Superior temporal gyrus (tissue), 1 donor: ENCODE measurements around the gene MAP3K2.
"Not testable (repeated sequence)": the region's sequence is repeated elsewhere in the genome, so short reads cannot be mapped to it uniquely, and the experiment has no call there.

ENCODE experiments used
- DNase-seq: peaks from one replicate; pipeline ENCODE4 v3.0.0-alpha.2; 2016; ENCODE audit errors: extremely low spot score

Gene MAP3K2

DNA sequence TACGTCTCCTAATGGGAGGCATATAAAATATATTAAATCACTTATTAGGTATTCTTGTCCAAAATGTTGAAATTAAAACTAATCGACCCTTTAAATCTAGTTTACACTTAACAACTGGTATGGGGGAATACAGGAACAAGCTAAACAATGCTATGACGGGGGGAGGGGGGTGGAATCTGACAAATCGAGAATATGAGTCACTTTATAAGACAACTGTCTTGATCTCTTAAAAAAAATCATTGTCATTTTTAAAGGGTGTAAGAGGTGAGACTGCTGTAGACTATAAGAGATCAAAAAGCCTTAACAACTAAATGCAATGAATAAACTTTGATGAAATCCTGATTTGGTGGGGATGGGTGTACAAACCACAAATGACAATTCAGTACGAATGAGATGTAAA lies 6.0 kb downstream of the MAP3K2 start:
- no peak for DNase-seq

DNA sequence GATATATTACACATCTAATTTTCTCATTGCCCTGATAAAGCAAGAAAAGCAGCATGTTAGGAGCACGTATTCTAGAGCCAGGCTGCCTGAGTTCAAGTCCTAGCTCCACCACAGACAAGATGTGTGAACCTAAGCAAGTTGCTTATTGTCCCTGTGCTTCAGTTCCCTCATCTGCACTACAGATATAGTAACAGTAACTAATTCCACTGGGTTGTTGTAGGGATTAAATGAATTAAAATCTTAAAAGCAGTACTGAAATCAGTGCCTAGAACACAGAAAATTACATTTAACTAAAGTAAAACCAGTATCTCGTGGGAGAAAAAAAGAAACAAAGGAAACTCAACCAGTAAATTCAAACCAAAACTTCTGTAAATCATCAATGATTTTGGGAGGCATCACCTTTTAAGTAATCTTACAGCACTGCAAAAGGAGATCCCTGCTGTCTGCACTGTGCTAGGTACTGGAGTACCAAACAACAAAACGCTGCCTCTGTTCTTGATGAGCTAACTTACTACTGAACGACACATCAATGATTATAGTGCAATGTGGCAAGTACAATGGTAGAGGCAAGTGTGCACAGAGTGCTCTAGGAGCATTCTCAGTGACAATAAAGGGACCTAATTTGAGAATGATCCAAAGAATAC lies 7.9 kb downstream of the MAP3K2 start:
- no peak for DNase-seq

DNA sequence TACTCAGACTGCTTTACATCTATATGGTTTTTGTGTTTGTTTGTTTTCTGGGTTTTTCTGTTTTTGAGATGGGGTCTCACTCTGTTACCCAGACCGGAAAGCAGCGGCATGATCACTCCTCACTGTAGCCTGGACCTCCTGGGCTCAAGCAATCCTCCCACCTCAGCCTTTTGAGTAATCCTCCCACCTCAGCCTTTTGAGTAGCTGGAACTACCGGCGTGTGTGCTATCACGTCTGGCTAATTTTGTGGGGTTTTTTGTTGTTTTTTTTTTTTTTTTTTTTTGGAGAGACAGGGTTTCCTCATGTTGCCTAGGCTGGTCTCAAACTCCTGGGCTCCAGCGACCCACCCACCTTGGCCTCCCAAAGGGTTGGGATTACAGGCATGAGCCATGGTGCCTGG lies 9.1 kb downstream of the MAP3K2 start:
- no peak for DNase-seq

DNA sequence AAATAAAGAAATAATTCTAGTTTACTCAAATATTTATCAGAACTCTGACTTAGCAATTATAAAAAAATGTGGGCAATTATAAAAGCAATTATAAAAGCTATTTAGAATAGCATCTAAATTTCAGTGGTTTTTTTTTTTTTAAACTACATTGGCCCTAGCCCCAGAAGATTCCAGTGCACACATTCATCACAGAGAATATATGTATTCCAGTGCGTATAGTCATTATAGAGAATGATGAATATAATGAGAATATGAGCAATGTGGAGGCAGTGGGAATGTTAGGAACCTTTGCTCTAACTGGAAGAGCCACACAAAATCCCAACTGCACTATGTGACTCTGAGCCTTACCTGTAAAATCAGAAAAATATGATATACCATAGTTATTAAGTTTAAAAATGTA lies 10.5 kb downstream of the MAP3K2 start:
- no peak for DNase-seq

DNA sequence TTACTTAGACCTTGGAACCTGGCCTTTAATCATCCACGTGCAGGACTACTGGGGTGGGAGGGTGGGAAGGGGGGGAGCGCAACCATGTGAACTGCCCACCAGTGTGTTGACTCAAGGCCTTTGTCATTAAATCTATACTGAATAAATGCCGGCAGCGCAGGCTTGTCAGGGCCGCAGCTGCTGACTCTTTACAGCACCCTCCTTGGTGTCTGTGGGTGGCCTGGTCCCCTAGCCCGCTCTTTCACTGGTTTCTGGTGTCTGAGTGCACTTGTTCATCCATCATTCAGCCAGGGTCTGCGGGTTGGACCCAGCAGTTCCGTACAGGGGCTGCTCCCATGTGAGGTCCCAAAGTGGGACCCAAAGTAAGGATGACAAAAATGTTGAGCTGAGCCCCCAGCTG lies 11.5 kb downstream of the MAP3K2 start:
- DNase-seq: no peak

DNA sequence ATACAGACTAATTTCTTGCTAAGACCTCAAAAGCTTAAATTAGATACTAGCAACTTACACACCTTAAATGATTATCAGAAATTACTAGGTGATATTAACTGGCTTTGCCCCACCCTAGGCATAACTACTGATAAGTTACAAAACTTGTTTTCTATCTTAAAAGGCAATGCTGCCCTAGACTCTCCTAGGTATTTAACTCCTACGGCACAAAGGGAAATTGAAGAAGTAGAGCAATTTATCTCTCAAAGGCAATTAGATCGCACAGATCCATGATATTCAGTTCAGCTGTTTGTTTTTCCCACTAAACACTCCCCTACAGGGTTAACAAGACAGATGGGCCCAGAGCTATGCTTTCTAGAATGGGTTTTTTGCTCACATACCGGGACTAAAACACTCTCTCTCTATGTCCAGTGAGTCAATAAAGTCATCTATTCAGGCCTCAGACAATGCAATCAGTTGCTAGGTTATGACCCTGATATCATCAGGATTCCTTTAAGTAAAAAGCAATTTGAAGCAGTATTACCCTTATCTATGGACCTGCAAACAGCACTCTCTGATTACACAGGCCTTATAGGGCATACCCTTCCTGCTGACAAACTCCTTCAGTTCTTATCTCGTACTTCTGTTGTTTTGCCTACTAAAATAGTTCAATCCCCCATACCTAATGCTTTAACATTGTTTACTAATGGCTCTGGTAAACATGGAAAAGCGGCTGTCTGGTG lies 14.3 kb downstream of the MAP3K2 start:
- no peak for DNase-seq

DNA sequence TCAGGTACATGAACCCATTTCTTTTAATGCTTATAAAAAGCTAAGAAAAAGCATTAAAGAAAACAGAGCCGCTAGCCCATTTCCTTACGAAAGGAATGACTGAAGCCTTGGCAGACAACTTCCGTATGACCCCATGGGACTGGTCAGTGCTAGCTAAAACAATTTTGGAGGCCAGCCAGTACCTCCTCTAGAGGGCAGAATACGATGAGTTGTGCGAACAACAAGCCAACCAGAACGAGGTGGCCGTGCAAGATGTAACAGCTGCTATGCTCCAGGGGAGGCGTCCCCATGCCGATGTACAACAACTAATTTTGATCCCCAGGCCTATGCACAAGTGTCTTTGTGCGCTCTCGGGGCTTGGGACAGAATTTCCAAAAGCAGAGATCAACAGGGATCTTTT lies 16.7 kb downstream of the MAP3K2 start:
- no peak for DNase-seq

DNA sequence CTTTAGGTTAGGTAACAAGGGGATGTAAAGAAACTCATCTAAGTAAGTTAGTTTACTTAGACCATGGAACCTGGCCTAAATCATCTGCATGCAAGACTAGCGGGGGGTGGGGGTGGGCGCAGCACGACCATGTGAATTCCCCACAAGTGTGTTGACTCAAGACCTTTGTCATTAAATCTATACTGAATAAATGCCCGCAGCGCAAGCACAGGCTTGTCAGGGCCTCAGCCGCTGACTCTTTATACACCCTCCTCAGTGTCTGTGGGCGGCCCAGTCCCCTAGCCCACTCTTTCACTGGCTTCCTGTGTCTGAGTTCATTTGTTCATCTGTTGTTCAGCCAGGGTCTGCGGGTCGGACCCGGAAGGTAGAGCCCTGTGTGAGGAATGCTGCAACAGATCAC lies 17.8 kb downstream of the MAP3K2 start:
- DNase-seq: no peak

DNA sequence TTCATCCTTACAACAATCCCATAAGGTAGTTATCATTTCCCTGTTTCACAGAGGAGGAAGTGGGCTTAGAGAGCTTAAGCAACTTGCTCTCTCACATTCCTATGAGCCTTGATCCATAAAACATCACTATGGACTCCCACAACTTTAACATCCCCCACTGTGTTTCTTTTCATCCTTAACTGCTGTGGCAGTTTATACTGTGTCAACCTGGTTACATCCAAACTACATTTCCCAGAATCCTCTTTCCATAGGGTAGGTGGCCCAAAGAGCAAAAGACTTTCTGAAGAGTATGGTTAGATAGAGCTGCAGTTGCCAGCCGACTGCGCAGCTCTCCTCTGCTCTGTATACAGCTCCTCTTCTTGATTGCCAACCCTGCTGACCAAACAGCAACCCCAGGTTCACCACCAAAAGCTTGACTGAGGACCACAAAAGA lies 22.5 kb downstream of the MAP3K2 start:
- DNase-seq: no peak

DNA sequence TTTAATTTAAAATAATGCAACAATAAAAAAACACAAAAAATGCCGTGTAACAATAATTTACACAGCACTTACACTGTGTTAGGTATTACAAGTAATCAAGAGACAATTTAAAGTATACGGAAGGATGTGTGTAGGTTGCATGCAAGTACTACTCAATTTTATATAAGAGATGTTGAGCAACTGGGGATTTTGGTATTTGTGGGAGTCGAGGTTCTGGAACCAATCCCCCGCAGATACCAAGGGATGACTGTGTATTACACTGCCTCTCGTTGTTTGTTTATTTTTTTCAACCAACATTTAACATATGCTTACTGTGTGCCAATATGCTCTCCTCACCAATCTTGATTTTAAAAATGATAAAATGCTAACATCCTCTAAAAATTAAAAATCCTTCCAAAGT lies 24.8 kb downstream of the MAP3K2 start:
- DNase-seq: no peak

DNA sequence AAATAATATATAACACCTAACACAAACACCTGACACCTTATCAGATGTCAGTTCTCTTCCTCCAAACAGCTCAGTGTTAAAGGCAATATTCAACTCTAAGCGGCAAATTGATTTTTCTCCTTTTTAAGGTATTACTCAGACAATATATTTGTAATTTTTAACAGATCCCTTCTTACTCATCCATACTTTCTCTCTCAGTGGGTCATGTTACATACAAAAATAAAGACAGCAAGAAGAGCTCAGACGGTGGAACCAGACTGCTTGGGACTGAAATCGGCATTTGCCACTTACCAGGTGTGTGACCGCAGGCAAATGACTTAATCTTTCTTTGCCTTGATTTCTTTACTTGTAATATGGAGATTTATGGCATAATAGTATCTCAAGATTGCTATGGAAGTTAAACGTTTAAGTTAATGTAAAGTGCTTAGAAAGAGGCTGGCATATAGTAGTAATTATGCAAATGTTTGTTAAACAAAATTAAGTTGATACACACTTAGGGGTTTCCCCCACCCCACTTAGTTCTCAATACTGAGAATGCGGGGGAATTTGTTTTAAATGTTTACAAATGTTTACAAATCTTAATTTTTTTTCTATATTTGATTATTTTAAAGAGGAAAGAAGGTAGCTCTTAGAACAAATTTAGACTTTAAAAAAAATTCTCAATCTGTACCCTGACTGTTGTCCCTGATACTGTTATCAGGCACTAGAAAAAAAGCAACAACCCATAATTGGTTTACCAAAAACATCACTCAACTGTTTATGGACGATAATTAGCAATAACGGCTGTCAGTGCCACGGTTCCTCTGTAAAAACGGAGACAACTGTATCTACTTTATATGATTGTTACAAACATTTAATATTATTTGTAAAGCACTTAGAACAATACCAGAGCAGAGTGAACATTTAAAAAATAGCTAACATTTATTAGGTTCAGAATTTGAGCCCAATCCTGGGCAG lies 25.6 kb downstream of the MAP3K2 start:
- no peak for DNase-seq

DNA sequence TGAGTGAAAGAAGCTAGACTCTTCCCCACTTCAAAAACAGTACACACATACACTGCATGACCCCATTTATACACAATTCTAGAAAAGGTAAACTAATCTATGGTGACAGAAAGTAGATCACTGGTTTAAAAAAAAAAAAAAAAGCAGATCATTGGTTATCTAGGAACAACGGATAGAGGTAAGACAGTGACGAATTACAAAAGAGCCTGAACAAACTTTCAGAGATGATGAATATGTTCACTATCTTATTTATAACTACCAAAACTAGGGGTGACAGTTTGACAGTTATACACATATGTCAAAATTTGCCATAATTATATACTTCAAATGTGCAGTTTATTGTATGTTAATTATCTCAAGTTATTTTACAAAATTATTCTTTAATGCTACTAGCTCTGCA lies 27.5 kb downstream of the MAP3K2 start:
- no peak for DNase-seq

DNA sequence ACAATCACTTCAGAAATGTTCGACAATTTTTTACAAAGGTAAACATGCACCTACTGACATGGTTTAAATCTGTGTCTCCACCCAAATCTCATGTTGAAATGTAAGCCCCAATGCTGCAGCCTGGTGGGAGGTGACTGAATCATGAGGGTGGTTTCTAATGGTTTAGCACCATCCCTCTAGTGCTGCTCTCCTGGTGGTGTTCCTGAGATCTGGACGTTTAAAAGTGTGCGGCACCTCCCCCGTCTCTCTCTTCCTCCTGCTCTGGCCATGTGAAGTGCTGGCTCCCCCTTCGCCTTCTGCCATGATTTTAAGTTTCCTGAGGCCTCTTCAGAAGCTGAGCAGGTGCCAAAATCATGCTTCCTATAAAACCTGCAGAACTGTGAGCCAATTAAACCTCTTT lies 28.3 kb downstream of the MAP3K2 start:
- no peak for DNase-seq

DNA sequence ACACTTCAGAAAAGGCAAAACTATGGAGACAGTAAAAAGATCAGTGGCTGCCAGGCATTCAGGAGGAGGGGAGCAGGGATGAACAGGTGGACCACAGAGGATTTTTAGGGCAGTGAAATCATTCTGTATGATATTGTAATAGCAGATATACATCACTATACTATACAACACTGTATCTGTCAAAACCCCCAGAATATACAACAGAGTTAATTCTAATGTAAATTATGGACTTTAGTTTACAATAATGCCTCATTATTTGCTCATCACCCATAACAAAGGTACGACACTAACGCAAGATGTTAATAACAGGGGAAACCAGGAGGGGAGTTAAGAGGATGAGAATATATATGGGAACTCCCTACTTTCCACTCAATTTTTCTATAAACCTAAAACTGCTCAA lies 28.8 kb downstream of the MAP3K2 start:
- DNase-seq: no peak

DNA sequence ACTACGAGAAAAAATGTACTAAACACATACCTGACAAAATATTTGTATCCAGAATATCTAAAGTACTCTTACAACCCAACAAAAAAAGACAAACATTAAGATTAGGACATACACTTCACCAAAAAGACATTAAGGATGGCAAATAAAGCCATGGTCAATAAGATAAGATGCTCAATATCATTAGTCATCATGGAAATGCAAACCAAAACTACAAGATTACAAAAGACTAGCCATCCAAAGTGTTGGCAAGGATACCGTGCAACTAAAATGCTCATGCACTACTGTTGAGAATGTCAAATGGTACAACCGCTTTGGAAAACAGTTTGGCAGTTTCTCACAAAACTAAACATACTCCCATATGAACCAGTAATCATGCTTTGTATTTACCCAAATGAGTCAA lies 29.7 kb downstream of the MAP3K2 start:
- no peak for DNase-seq

DNA sequence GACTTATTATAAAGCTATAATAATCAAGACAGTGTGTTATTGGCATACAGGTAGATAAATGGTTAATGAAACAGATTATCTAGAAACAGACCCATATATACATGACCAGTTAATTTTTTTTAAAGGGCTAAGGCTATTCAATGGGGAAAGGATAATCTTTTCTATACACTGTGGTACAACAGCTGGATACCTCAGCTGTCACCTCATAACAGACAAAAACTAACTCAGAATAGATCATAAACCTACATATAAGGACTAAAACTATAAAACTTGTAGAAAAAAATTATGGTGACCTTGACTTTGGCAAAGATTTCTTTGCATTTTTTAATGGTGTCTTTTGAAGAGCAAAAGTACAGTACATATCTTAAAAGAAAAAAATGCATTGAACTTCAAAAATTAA lies 30.2 kb downstream of the MAP3K2 start:
- DNase-seq: no peak

DNA sequence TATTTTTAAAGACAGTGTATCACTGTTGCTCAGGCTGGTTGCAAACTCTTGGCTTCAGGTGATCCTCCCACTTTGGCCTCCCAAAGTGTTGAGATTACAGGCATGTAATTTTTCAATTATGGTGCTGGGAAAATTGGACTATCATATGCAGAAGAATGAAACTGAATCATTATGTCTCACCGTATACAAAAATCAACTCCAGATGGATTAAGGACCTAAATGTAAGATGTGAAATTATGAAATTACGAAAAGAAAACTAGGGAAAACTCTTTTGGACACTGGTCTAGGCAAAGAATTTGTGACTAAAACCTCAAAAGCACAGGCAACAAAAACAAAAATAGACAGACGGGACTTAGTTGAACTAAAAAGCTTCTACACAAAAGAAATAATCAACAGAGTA lies 31.2 kb downstream of the MAP3K2 start:
- no peak for DNase-seq

DNA sequence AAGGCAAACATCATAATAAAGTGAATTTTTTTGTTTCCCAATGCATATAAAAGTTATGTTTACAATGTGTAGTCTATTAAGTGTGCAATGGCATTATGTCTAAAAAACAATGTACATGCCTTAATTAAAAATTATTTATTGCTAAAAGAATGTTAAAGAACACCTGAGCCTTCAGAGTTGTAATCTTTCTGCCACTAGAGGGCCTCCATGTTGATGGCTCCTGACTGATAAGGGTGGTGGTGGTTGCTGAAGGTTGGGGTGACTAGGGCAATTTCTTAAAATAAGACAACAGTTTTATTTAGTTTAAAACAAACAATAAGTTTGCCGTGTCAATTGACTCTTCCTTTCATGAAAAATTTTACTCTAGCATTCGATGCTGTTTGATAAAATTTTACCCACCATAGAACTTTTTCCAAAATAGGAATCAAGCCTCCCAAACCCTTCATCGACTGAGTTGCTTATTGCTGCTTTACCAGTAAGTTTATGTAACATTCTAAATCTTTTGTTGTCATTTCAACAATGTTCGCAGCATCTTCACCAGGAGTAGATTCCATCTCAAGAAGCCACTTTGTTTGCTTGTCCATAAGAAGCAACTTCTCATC lies 32.3 kb downstream of the MAP3K2 start:
- DNase-seq: peak; percentile 44

DNA sequence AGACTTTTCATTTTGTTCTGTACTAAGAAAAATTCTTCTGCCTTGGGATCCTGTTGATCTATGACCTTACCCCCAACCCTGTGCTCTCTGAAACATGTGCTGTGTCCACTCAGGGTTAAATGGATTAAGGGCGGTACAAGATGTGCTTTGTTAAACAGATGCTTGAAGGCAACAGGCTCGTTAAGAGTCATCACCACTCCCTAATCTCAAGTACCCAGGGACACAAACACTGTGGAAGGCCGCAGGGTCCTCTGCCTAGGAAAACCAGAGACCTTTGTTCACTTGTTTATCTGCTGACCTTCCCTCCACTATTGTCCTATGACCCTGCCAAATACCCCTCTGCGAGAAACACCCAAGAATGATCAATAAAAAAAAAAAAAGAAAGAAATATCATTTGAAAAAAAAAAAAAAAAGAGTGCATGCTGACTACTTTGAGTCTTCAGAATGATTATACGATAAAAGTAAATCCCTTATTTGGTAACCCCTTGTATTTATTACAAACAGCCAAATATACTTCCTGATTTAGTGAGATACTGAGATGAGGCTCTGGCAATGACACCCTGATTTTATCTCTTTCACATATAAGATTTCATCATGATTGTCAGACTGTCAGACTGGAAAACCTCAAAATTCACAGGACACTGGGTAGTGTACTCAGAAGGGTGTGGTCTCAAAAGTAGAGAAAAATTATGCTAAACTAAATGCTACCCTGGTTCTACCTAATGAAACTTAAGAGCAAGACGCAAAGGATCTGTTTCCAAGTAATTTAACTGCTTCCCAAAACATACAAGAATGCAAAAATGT lies 33.7 kb downstream of the MAP3K2 start:
- DNase-seq: not testable (repeated sequence)

DNA sequence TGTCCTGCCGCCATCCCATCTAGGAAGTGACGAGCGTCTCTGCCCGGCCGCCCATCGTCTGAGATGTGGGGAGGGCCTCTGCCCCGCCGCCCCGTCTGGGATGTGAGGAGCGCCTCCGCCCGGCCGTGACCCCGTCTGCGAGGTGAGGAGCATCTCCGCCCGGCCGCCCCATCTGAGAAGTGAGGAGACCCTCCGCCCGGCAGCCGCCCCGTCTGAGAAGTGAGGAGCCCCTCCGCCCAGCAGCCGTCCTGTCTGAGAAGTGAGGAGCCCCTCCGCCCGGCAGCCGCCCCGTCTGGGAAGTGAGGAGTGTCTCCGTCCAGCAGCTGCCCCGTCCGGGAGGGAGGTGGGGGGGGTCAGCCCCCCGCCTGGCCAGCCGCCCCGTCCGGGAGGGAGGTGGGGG lies 34.6 kb downstream of the MAP3K2 start:
- DNase-seq: not testable (repeated sequence)

DNA sequence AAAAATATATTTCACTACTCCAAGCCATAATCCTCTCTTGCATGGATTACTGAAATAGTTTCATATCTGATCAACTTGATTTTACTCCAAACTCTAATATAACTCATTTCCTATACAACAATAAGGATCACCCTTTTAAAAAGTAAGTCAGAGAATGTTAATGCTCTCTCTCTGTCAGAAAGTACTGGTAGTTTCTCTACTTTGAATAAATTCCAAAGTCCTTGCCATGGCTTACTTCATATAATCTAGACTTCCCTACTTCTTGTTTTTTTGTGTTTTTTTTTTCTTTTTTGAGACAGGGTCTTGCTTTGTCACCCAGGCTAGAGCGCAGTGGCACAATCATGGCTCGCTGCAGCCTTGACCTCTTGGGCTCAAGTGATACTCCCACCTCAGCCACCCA lies 36.2 kb downstream of the MAP3K2 start:
- no peak for DNase-seq
